Measurements from ENCODE around the gene TTC21A.
A peak's percentile ranks its signal among the peaks of the same experiment; 100 is the strongest.

The TTC21A gene

GRCh38 chr3:39099738-39100499, 7.6 kb upstream of the TTC21A start:
- no peak for DNase-seq

- no peak for DNase-seq
These were observed 7.0 kb upstream of the TTC21A start for GRCh38 chr3:39100500-39100886.

DNA sequence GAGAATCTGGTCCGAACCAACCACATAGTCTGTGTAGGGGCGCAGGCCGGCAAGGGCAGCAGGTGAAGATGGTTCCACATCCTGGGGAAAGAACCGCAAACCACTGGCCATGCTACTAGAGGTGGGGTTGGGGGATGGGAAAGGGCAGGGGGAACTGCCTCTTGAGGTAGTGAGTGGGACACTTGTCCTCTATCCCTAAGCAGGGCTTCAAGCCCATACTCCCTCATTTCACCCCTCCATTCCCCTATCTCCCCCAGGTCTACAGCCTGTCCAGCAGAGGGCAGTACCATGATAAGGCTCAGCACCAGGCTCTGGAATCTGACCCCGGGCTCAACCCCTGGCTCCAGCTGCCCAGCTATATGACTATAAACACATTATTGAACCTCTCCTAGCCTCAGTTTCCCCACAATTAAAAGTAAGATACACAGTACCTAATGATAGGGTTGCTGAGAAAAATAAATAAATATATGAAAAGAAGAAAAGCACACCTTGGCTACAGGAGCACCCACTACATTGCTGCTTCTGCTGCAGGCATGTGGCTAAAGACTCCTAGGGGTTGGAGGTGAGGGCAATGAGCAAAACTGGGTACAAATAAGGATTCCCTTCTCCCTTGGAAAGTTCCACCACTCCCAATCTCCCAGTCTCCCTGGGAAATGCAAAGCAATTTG, 6.3 kb upstream of the TTC21A start:
- DNase-seq, result no peak

DNA sequence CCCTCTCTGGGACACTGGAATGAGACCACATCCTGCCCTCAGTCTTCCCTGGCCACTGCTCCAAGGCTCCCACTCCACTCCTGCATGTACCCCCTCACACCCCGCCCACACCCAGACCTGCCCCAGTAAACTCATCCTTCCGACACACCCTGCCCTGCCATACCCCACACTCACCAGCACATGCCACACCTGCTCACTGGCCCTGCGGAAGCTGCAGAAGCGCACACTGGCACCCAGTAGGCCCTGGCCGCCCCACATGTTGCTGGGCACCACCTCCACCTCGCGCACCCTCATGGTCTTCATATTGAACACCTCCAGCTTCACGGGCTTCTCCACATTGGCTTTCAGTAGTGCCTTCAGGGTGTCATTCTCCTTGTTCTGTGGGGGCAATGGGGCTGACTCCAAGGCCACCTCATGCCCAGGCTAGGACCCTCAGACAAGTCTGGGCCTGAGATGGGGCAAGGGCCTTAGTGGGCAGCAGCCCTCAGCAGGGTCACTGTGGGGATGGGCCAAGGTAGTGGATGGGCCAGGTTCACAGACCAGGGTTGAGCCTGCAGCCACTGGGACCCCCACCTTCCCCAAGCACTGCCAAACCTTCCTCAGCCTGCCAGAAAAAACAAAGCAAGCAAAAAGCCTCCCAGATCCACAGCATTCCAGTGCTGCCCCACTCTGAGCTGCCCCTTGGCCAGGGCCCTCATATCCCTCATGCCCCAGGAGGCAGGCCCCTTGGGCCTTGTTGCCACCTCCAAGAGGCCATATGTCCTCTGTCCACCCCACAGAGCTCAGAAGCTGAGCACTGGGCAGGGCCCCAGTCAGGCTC, 4.8 kb upstream of the TTC21A start:
- DNase-seq, result no peak

DNA sequence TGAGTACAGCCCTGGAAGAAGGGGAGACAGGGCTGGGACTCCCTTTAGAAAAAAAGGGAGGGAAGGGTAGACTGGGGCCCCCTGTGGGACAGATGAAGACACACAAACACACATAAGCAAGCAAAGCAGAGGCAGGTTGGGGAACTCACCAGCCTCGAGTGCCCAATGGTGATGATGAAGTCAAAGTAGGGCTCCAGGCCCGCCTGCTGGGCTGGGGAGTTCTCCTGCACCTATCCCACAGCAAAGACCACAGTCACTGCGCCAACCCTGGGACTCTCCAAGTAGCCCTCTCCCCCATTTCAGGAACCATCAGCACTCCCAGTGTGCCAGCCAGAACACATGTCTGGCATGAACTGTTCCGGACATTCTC, 4.2 kb upstream of the TTC21A start:
- no peak for DNase-seq

- no peak for DNase-seq
These were observed 3.5 kb upstream of the TTC21A start for GRCh38 chr3:39103791-39104552.

- DNase-seq, result no peak
These were observed 2.4 kb upstream of the TTC21A start for GRCh38 chr3:39104961-39105686.

DNA sequence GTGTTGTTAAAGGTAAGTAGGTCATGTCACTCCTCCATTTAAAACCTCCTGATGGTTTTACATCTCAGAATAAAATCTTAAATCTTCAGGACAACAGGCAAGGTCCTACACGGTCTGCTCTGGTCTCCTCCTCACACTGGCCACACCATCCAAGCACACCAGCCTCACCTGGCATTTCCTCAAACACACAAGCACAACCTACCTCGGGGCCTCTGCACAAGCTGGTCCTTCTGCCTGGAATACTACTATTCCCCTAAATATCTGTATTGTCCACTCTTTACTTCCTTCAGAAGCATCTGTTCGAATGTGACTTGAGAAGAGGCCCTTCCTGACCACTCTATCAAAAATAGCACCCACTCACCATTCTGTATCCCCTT, 1.8 kb upstream of the TTC21A start:
- no peak for DNase-seq

GRCh38 chr3:39106281-39106811, 1.1 kb upstream of the TTC21A start:
- no peak for DNase-seq

DNA sequence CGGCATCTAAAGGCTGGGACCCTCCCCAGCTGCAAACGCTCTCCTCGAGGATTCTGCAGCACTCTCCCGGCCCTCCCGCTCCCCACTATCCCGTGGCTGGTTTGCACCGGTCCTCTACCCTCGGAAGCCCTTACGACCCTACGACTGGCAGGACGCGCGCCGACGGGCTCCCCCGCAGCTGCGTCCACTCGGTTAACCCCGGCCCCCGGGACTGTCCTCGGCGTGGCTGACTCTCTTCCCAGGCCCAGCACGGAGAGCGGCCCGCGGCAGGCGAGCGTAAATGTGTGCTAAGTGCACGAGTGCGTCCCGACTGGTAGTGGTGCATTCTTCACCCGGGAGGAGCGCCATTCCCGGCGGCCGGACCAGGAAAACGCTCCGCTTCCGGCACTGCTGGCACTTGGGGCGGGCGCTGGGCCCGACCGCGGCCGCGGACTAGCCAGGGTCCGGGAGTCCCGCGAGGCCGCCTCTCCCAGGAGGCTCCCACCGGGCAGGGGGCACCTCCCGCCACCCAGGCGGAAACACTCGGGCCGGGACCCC, 561 bp upstream of the TTC21A start:
- no peak for DNase-seq

- DNase-seq, result peak; percentile 6
These were observed 775 bp downstream of the TTC21A start for GRCh38 chr3:39108200-39108710.

GRCh38 chr3:39109086-39109485, 1.6 kb downstream of the TTC21A start:
- no peak for DNase-seq

GRCh38 chr3:39110041-39110639, 2.7 kb downstream of the TTC21A start:
- DNase-seq, result no peak

GRCh38 chr3:39112113-39112512, 4.6 kb downstream of the TTC21A start:
- no peak for DNase-seq

DNA sequence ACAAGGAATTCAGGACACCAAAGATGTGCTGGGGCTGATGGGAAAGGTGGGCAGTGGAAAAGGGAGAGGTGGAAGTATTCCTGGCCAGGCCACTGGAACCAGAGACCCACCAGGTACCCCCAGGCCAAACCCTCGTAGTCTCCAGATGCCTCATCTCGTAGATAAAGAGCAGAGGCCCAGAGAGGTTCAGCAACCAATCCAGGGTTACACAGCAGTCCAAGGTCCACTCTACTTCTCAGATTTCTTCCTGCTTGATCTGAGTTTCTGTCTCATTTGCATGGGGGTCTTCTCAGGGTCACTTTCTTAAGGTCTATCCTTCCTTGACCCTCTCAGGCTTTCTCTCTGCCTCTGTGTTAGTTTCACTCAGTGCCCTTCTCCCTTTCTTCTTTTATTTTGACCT, 5.1 kb downstream of the TTC21A start:
- no peak for DNase-seq

DNA sequence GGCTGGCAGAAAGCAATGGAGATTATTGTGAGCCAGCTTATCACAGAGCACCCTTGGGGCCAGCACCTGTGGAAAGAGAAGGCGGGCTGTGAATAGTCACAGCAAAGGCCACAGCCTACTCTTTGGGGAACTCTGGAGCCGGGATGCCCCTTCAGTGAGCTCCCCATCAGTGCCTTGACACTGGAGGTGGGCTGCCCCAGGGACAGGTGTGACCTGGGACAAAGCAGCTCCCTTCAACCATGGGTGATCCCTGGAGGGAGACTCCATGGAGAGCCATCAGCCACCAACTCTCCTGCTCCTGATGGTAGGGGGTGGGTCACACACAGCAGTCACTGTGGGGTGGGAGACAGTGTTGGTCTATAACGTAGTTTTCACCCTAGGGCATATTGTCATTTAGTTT, 5.8 kb downstream of the TTC21A start:
- no peak for DNase-seq

GRCh38 chr3:39114456-39114855, 7.0 kb downstream of the TTC21A start:
- DNase-seq, result no peak

GRCh38 chr3:39115870-39116269, 8.4 kb downstream of the TTC21A start:
- no peak for DNase-seq

- no peak for DNase-seq
These were observed 10.6 kb downstream of the TTC21A start for GRCh38 chr3:39118079-39118478.

DNA sequence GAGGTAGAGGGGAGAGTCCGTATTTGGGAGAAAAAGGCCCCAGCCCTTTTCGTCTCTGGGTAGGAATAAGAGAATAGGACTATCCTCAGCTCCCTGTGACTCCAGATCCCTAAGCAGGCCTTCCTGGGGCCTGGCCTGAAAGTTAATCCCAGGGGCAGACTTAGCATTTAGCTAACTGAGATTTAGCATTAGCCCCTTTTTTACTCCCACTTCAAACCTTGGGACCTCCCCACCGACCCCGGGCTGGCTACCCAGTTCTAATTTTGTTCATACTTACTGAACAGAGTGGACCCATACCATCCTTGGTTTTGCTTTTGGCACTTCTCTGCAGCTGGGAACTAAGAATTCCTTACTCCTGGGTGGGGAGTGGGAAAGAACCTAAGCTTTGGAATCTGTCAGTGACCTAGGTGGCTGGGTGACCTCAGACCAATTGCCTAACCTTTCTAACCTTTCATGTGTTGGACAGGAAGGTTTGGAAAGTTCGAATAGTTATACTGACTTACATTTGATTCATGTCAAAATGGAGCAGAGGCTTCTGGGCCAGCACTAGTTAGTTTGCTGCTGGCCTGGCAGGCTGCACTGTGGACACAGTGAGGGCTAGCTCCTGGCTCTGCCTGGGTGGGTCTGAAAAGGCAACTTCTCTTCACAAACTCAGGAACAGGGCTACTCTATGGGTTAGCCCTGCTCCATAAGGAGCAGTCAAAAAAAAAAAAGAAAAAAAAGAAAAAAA, 11.6 kb downstream of the TTC21A start:
- no peak for DNase-seq

GRCh38 chr3:39121621-39122020, 14.1 kb downstream of the TTC21A start:
- peak; percentile 16 for DNase-seq

Data from KG1 (cell line).